Measurements from ENCODE around the gene CNNM1.
A peak's percentile ranks its signal among the peaks of the same experiment; 100 is the strongest.

DNA sequence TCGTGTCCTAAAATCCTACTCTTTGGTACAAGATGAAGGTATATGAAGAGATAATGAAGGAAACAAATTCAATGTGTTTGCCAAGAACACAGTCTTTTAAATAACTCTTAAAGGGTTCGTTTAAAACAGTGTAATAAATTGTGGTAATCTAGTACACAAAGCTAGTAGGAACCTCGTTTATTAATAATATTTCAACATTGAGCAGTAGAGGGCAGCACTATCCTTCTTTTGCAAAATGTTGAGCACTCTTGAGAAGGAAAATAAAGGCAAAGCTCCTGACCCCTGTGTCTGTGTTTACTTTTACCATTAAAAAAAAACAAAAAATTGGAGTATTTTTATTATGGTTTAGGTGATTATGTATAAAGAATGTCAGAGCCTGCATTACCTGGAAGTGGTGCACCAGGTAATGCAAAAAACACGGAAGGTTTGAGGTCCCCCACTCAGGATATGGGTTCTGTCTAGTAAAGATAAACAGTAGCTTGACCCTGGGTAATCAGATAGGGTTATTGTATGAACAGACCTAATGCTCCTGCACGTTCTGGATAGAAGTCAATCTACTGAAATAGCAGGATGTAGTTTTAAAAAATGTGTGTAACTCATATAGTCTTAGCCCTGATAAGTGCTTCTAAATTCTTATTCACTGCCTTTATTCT lies 107.0 kb downstream of the CNNM1 start:
- TF ChIP-seq, protein P1, sequence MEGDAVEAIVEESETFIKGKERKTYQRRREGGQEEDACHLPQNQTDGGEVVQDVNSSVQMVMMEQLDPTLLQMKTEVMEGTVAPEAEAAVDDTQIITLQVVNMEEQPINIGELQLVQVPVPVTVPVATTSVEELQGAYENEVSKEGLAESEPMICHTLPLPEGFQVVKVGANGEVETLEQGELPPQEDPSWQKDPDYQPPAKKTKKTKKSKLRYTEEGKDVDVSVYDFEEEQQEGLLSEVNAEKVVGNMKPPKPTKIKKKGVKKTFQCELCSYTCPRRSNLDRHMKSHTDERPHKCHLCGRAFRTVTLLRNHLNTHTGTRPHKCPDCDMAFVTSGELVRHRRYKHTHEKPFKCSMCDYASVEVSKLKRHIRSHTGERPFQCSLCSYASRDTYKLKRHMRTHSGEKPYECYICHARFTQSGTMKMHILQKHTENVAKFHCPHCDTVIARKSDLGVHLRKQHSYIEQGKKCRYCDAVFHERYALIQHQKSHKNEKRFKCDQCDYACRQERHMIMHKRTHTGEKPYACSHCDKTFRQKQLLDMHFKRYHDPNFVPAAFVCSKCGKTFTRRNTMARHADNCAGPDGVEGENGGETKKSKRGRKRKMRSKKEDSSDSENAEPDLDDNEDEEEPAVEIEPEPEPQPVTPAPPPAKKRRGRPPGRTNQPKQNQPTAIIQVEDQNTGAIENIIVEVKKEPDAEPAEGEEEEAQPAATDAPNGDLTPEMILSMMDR (IDR thresholded peaks at IDR 0.05): peak; percentile 33 to 60 (median 46)
- no peak for TF ChIP-seq POLR2A (IDR thresholded peaks at IDR 0.05)
